ENCODE results near the gene CALML3. TPM values are rescaled to one million over a fixed set of nuclear protein-coding genes. Genes with fewer than 3 reads are reported as not detected.

The CALML3 gene
- total and polyA plus RNA-seq, 2 of the 8 experiments (the other 6 are each of a cell fraction or from before 2014, with no cell fraction given) = not detected

DNA sequence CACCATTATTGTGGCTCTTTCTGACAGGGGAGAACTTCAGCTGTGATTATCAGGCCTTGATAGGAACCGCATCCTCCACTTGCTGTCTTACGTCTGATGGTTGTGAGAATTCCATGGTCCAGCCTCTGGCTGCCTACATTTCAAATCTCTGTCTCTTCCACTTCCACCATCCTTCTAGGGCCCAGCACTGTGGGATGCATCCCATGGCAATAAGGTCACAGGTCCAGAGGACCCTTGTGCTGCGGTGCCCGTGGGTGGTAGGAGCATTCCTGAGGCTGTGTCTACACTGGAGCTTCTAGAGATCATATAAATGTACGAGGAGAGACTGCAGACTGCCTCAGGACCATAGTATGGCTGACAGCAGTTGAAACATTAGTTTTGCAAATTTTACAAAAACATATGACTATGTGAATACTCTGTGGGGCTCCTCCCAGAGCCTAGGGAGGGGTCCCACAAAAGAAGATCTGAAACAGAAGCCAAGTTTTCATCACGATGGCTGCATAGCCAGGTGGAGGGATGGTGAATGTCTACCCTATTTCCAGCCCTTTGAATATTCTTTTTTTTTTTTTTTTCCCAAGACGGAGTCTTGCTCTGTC, 11.8 kb downstream of the CALML3 start:
- Histone ChIP-seq H2BK12ac (ENCODE audit: low read depth, low read length) (no peak overlapping the region), H3K56ac (replicated peaks; ENCODE audit: insufficient read length, low read depth, low read length) (no peak overlapping the region), H3K9me3 (ENCODE audit: insufficient read depth in 2 of 2, low read depth in 1 of 2, low read length in 1 of 2) (peaks cover 0 to 5% of the 10 kb centered on the region in 2 experiments; a peak in 1 of 4 replicates), H3K36me3 (ENCODE audit: control insufficient read depth in 2 of 4, insufficient read depth in 4 of 4, low read length in 3 of 4) (no peaks in the 10 kb centered on the region), H3K14ac (ENCODE audit: insufficient read length) (no peak overlapping the region), H4K5ac (ENCODE audit: insufficient read length, low read depth, low read length) (no peak overlapping the region), H2BK15ac (ENCODE audit: low read length) (0 out of 2 replicates have a peak overlapping the region, but pooled peaks have one; percentile 76), H4K91ac (replicated peaks; ENCODE audit: insufficient read length, low read length) (no peak overlapping the region), H2BK120ac (replicated peaks; ENCODE audit: low read depth, low read length) (no peak overlapping the region), H3K4ac (replicated peaks; ENCODE audit: insufficient read length, low read depth, low read length) (no peak overlapping the region), H4K20me1 (replicated peaks in 1 of 2; ENCODE audit: control insufficient read depth in 1 of 2, insufficient read depth in 2 of 2, low read length in 2 of 2) (no peaks in the 10 kb centered on the region), H3K27me3 (replicated peaks in 1 of 4; ENCODE audit: control insufficient read depth in 3 of 4, extremely low read depth in 1 of 4, insufficient read depth in 3 of 4, low read length in 3 of 4) (no peaks in the 10 kb centered on the region), H3K23ac (ENCODE audit: insufficient read length) (no peak overlapping the region), H3K4me2 (ENCODE audit: insufficient read depth in 1 of 2, low read depth in 2 of 2, low read length in 2 of 2) (no peak overlapping the region), H3K18ac (ENCODE audit: extremely low read depth, low read length) (no peak overlapping the region), H3K9ac (replicated peaks in 1 of 4; ENCODE audit: extremely low read depth in 1 of 4, low read depth in 3 of 4, low read length in 3 of 4) (no peak overlapping the region), H3K23me2 (ENCODE audit: low read depth, low read length) (no peaks in the 10 kb centered on the region), H2BK20ac (ENCODE audit: low read length) (no peak overlapping the region), H4K8ac (ENCODE audit: extremely low read depth, insufficient read depth, low read length) (no peak overlapping the region), H3K79me2 (ENCODE audit: control insufficient read depth in 1 of 2, insufficient read depth in 2 of 2, low read length in 2 of 2) (no peaks in the 10 kb centered on the region), H2AK5ac (ENCODE audit: low read depth, low read length) (no peak overlapping the region), H2AFZ (ENCODE audit: low read length) (0 out of 2 replicates have a peak overlapping the region, but pooled peaks have one; percentile 11), H3K79me1 (ENCODE audit: low read depth, low read length) (no peaks in the 10 kb centered on the region), H3K4me3 (ENCODE audit: extremely low read depth in 1 of 4, insufficient read depth in 2 of 4, low read depth in 3 of 4, low read length in 4 of 4) (no peak overlapping the region), H3K4me1 (replicated peaks in 1 of 4; ENCODE audit: control insufficient read depth in 3 of 4, insufficient read depth in 4 of 4, low read length in 3 of 4) (no peaks in the 10 kb centered on the region), H2BK5ac (ENCODE audit: low read depth, low read length) (no peak overlapping the region), H3K27ac (ENCODE audit: low read depth, low read length) (no peak overlapping the region)
- TF ChIP-seq CHD1 (IDR thresholded peaks at IDR 0.05; ENCODE audit: low read depth, low read length) = no peak
- 93% methylated on average over 6 of the region's 7 CpGs; no CpG with 5 or more reads in 1 of the 2 experiments for WGBS, 2 experiments (ENCODE audit: extremely low coverage in 1 of 2, insufficient coverage in 1 of 2, insufficient read length in 1 of 2, insufficient replicate concordance in 2 of 2, low coverage in 1 of 2, low lambda C conversion rate in 2 of 2, missing lambda C conversion rate in 1 of 2)
- ChIA-PET POLR2A (ENCODE audit: partially characterized antibody) (no interaction called here), CTCF (ENCODE audit: partially characterized antibody) (interaction anchor here (0.6 to 2.8 kb wide), 4 partner anchors 12 to 252 kb away, joined by 3 to 9 read pairs (median 4); partner anchors contain the start of gene CALML3)
- FAIRE-seq (no peak), DNase-seq (ENCODE audit: low read depth in 1 of 2, low spot score in 2 of 2) (no peak)

Measured in H1 (cell line).